HepG2 (cell line): ENCODE results near the gene BHLHE23. TPM values are rescaled to one million over a fixed set of nuclear protein-coding genes. Genes with fewer than 3 reads are reported as not detected.
A peak's percentile ranks its signal among the peaks of the same experiment; 100 is the strongest.

Experiments
- ATF7-NPFF ChIP-seq: sonication (generic); formaldehyde crosslinking; IDR thresholded peaks from 2 replicates; pipeline ENCODE4 v1.8.1; 2023; ENCODE audit warnings: mild to moderate bottlenecking, low read depth, missing genetic modification reagents, moderate library complexity
- BORCS8-MEF2B ChIP-seq: sonication (generic); formaldehyde crosslinking; IDR thresholded peaks from 2 replicates; pipeline ENCODE4 v1.8.0; 2022; ENCODE audit warnings: mild to moderate bottlenecking, missing genetic modification reagents
- GLMP ChIP-seq: sonication (generic); formaldehyde crosslinking; IDR thresholded peaks from 2 replicates; pipeline ENCODE4 v1.9.0; 2021; ENCODE audit warnings: missing genetic modification reagents, mild to moderate bottlenecking, borderline replicate concordance
- GZF1 ChIP-seq: sonication (generic); formaldehyde crosslinking; IDR thresholded peaks from 2 replicates; pipeline ENCODE4 v1.5.1; 2020; ENCODE audit warnings: mild to moderate bottlenecking, missing genetic modification reagents
- HMG20A ChIP-seq: IDR thresholded peaks from 2 replicates; pipeline ENCODE4 v1.6.1; 2016; ENCODE audit warnings: borderline replicate concordance
- HNRNPLL ChIP-seq: fragments of 200-400 bp; formaldehyde crosslinking; IDR thresholded peaks from 2 replicates; pipeline ENCODE4 v1.6.1; 2017; ENCODE audit warnings: mild to moderate bottlenecking, low read depth, low read length; ENCODE audit not compliant: poor library complexity, severe bottlenecking
- KDM2A ChIP-seq: sonication (generic); formaldehyde crosslinking; IDR thresholded peaks from 2 replicates; pipeline ENCODE4 v1.4.0; 2020; ENCODE audit warnings: low read depth, missing genetic modification reagents, borderline replicate concordance
- KDM5B ChIP-seq: sonication (generic); formaldehyde crosslinking; IDR thresholded peaks from 2 replicates; pipeline ENCODE4 v1.4.0; 2020; ENCODE audit warnings: missing genetic modification reagents, mild to moderate bottlenecking, borderline replicate concordance
- KDM6A ChIP-seq: IDR thresholded peaks from 2 replicates; pipeline ENCODE4 v1.6.1; 2016; ENCODE audit warnings: low read depth
- KLF16 ChIP-seq, 2 experiments: sonication (generic) in 1 of 2; formaldehyde crosslinking in 1 of 2; IDR thresholded peaks; 2 replicates each; pipeline versions ENCODE4 v1.6.1 to v1.8.0; 2016 to 2023; ENCODE audit warnings: missing genetic modification reagents in 2 of 2, missing compliant biosample characterization in 1 of 2
- RELA ChIP-seq: sonication (generic); formaldehyde crosslinking; IDR thresholded peaks from 2 replicates; pipeline ENCODE4 v1.4.0; 2020; ENCODE audit warnings: missing genetic modification reagents
- SCMH1 ChIP-seq: sonication (generic); formaldehyde crosslinking; IDR thresholded peaks from 2 replicates; pipeline ENCODE4 v1.9.0; 2021; ENCODE audit warnings: missing genetic modification reagents, mild to moderate bottlenecking, borderline replicate concordance
- SMYD3 ChIP-seq: sonication (generic); formaldehyde crosslinking; IDR thresholded peaks from 2 replicates; pipeline ENCODE4 v1.8.1; 2023; ENCODE audit warnings: mild to moderate bottlenecking, missing genetic modification reagents
- SP4 ChIP-seq: sonication (generic); formaldehyde crosslinking; IDR thresholded peaks from 2 replicates; pipeline ENCODE4 v1.8.1; 2023; ENCODE audit warnings: mild to moderate bottlenecking, missing genetic modification reagents
- ZBTB33 ChIP-seq: sonication (generic); formaldehyde crosslinking; IDR thresholded peaks from 2 replicates; pipeline ENCODE4 v1.4.0; 2020; ENCODE audit warnings: missing genetic modification reagents
- ZBTB42 ChIP-seq: sonication (generic); formaldehyde crosslinking; IDR thresholded peaks from 2 replicates; pipeline ENCODE4 v1.5.0; 2020; ENCODE audit warnings: mild to moderate bottlenecking, missing genetic modification reagents
- ZBTB43 ChIP-seq: sonication (generic); formaldehyde crosslinking; conservative IDR thresholded peaks from 2 replicates; pipeline ENCODE4 v1.4.0; 2020; ENCODE audit warnings: missing genetic modification reagents
- ZKSCAN1 ChIP-seq: fragments of 150-350 bp; IDR thresholded peaks from 2 replicates; pipeline ENCODE4 v1.6.1; 2014; ENCODE audit warnings: low read length
- ZNF235 ChIP-seq: sonication (generic); formaldehyde crosslinking; IDR thresholded peaks from 2 replicates; pipeline ENCODE4 v1.8.1; 2023; ENCODE audit warnings: mild to moderate bottlenecking, missing genetic modification reagents, borderline replicate concordance
- ZNF274 ChIP-seq: sonication (generic); formaldehyde crosslinking; IDR thresholded peaks from 2 replicates; pipeline ENCODE4 v1.5.1; 2020; ENCODE audit warnings: mild to moderate bottlenecking, missing genetic modification reagents
- ZNF546 ChIP-seq: sonication (generic); formaldehyde crosslinking; conservative IDR thresholded peaks from 2 replicates; pipeline ENCODE4 v1.8.1; 2023; ENCODE audit warnings: mild to moderate bottlenecking, missing genetic modification reagents
- ZNF569 ChIP-seq: sonication (generic); formaldehyde crosslinking; IDR thresholded peaks from 2 replicates; pipeline ENCODE4 v1.5.0; 2020; ENCODE audit warnings: mild to moderate bottlenecking, missing genetic modification reagents, moderate library complexity, borderline replicate concordance
- ZSCAN31 ChIP-seq: sonication (generic); formaldehyde crosslinking; IDR thresholded peaks from 2 replicates; pipeline ENCODE4 v1.5.0; 2020; ENCODE audit warnings: low read depth, mild to moderate bottlenecking, missing genetic modification reagents
- polyA plus RNA-seq, 8 experiments: library from polyadenylated mRNA; depleted of rRNA in 3 of 8; stranded (reverse) in 7 of 8; unstranded in 1 of 8; fragments of >200 nt; fragmentation: Illumina TruSeq in 4 of 8; extraction: Trizol in 4 of 8; gene quantifications; 2 replicates each; pipeline versions ENCODE4 v1.2.1 to v1.2.3, GENCODE V29; 2011 to 2016; ENCODE audit warnings: low read depth in 4 of 8, missing spikeins in 1 of 8, mixed read lengths in 1 of 8; ENCODE audit not compliant: insufficient read depth in 1 of 8
- total RNA-seq, 5 experiments: library from RNA; depleted of rRNA; stranded (reverse); fragments of >200 nt; fragmentation: Illumina TruSeq; extraction: Trizol; gene quantifications; 2 replicates each; pipeline ENCODE4 v1.2.3, GENCODE V29; 2016; ENCODE audit warnings: low read depth in 1 of 5
- TF ChIP-seq, protein P1 (sequence below): sonication (generic); formaldehyde crosslinking; IDR thresholded peaks from 2 replicates; pipeline ENCODE4 v1.4.0; 2020; ENCODE audit warnings: mild to moderate bottlenecking, missing genetic modification reagents

BHLHE23 gene
- total and polyA plus RNA-seq, 2 of the 13 experiments (the other 11 are each of a cell fraction or from before 2014, with no cell fraction given), result not detected

DNA sequence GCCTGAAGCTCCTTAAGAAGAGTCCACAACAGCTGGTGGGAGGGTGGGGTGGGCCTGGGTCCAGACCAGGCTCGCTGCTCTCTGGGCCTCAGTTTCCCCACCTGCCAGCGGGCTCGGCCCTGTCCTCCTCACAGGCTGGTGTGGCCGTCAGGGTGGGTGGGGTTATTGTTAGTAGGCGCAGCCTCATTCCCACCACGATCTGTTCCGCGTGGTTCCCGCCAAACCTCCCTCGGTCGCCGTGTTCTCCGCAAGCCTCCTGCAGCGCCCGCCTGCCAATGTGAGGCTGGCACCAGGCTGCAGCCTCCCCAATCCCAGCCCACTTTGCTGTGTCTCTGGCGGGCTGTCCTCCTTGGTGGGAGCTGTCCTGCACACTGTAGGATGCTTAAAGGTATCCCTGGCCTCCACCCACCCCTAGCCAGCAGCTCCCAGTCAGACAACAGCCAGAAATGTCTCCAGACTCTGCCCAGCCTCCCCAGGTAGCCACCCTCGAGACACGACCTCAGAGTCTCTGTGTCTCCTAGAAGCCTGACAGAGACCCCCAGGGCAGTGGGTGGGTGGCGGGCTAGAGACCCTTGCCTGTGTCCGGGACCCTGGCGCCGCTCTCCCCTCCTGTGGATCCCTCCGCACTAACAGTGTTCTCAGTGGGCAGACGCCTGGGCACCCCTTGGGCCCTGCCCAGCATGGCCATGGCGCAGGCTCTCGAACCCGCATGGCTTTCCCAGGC is 39.0 kb downstream of the BHLHE23 start (continued):
- 0 out of 2 replicates have a peak, but pooled peaks have one; percentile 19 for TF ChIP-seq ZNF235
- TF ChIP-seq GZF1 (CRISPR knock-in tag), result no peak
- TF ChIP-seq HNRNPLL, result peak; percentile 19
- no peak for TF ChIP-seq SMYD3
- TF ChIP-seq SP4 (CRISPR knock-in tag), result no peak
- no peak for TF ChIP-seq ZNF546 (CRISPR knock-in tag)
- TF ChIP-seq KLF16 (CRISPR knock-in tag; IDR thresholded peaks at IDR 0.05), result no peak
- peak; percentile 33 for TF ChIP-seq KDM2A (CRISPR knock-in tag)
- no peak for TF ChIP-seq RELA (CRISPR knock-in tag)
- TF ChIP-seq KDM5B, result peak; percentile 63; the same call in 1 of the 2 replicates
- TF ChIP-seq ZBTB33, result peak; percentile 81
- no peak for TF ChIP-seq ZSCAN31 (CRISPR knock-in tag)
- no peak for TF ChIP-seq GLMP (CRISPR knock-in tag)
- no peak for TF ChIP-seq ZBTB42 (CRISPR knock-in tag)
- no peak for TF ChIP-seq ZBTB43 (CRISPR knock-in tag)
- no peak for TF ChIP-seq HMG20A
- TF ChIP-seq, protein P1, sequence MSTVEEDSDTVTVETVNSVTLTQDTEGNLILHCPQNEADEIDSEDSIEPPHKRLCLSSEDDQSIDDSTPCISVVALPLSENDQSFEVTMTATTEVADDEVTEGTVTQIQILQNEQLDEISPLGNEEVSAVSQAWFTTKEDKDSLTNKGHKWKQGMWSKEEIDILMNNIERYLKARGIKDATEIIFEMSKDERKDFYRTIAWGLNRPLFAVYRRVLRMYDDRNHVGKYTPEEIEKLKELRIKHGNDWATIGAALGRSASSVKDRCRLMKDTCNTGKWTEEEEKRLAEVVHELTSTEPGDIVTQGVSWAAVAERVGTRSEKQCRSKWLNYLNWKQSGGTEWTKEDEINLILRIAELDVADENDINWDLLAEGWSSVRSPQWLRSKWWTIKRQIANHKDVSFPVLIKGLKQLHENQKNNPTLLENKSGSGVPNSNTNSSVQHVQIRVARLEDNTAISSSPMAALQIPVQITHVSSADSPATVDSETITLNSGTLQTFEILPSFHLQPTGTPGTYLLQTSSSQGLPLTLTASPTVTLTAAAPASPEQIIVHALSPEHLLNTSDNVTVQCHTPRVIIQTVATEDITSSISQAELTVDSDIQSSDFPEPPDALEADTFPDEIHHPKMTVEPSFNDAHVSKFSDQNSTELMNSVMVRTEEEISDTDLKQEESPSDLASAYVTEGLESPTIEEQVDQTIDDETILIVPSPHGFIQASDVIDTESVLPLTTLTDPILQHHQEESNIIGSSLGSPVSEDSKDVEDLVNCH (CRISPR knock-in tag), result no peak
- TF ChIP-seq KDM6A (CRISPR knock-in tag), result no peak
- TF ChIP-seq BORCS8-MEF2B (CRISPR knock-in tag), result no peak
- TF ChIP-seq ZNF569 (CRISPR knock-in tag), result no peak
- no peak for TF ChIP-seq ZKSCAN1
- TF ChIP-seq SCMH1 (CRISPR knock-in tag), result no peak
- 0 out of 2 replicates have a peak, but pooled peaks have one; percentile 32 for TF ChIP-seq ATF7-NPFF (CRISPR knock-in tag)
- TF ChIP-seq ZNF274 (CRISPR knock-in tag), result 0 out of 2 replicates have a peak, but pooled peaks have one; percentile 49
